ENCODE measurements around the gene FXYD4. TPM values are rescaled to one million over a fixed set of nuclear protein-coding genes. Genes with fewer than 3 reads are reported as not detected.

Gene FXYD4
- total and polyA plus RNA-seq, 2 of the 8 experiments (the other 6 are each of a cell fraction or from before 2014, with no cell fraction given) = not detected

DNA sequence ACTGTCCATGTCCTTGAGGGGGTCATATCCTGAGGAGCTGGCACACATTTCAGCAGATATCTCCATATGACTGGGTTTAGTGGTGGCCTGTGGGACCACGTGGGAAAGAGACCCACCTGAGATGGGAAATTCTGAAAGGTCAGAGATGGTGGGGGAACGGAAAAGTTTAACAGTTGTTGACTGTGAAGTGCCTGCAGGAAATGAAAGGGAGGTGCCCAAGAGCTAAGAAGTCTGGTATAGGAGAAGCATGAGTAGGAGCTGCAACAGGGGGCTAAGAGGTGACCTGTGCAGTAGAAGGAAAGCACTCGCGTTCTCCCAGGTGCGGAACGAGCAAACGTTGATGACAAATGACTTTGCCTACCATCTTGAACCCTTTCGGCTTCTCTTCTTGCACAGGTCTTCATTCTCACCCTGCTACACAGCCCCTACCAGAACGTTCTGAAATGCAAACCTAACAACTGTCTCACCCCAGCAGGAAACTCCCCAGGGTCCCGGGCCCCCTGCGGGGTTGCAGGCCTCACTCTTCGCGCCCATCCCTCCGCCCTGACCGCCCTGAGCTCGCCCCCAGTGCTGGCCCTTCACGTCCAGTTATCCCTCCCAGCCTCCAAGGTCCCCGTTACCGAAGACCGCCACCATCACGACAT, 9.8 kb upstream of the FXYD4 start:
- H3K56ac ChIP-seq (replicated peaks; ENCODE audit: insufficient read length, low read depth, low read length) = no peak overlapping the region
- WGBS, 2 experiments (ENCODE audit: extremely low coverage in 1 of 2, insufficient coverage in 1 of 2, insufficient read length in 1 of 2, insufficient replicate concordance in 2 of 2, low coverage in 1 of 2, low lambda C conversion rate in 2 of 2, missing lambda C conversion rate in 1 of 2) = 29% methylated on average over 21 of the region's 21 CpGs; no CpG with 5 or more reads in 1 of the 2 experiments
- no peak overlapping the region for H4K91ac ChIP-seq (replicated peaks; ENCODE audit: insufficient read length, low read length)
- 0 out of 2 replicates have a peak overlapping the region, but pooled peaks have one; percentile 54 for H2BK15ac ChIP-seq (ENCODE audit: low read length)
- H3K79me1 ChIP-seq (ENCODE audit: low read depth, low read length) = no peaks in the 10 kb centered on the region
- 0 out of 2 replicates have a peak overlapping the region, but pooled peaks have one; percentile 40 for H4K8ac ChIP-seq (ENCODE audit: extremely low read depth, insufficient read depth, low read length)
- no peaks in the 10 kb centered on the region for H3K79me2 ChIP-seq (ENCODE audit: control insufficient read depth in 1 of 2, insufficient read depth in 2 of 2, low read length in 2 of 2)
- H3K4me3 ChIP-seq (ENCODE audit: extremely low read depth in 1 of 4, insufficient read depth in 2 of 4, low read depth in 3 of 4, low read length in 4 of 4) = peak overlapping the region; percentile 49 to 69 (median 62)
- H3K4me2 ChIP-seq (ENCODE audit: insufficient read depth in 1 of 2, low read depth in 2 of 2, low read length in 2 of 2) = peak overlapping the region; percentile 73 to 88
- H2BK20ac ChIP-seq (ENCODE audit: low read length) = no peak overlapping the region
- peaks cover 0 to 7% (median 2%) of the 10 kb centered on the region in 4 experiments; a peak in 4 of 7 replicates for H3K4me1 ChIP-seq (replicated peaks in 1 of 4; ENCODE audit: control insufficient read depth in 3 of 4, insufficient read depth in 4 of 4, low read length in 3 of 4)
- FAIRE-seq (no peak), DNase-seq (ENCODE audit: low read depth in 1 of 2, low spot score in 2 of 2) (no peak)
- ChIA-PET POLR2A (ENCODE audit: partially characterized antibody) (interaction anchor here (1.0 to 1.5 kb wide), 2 partner anchors 32 to 34 kb away, joined by 3 read pairs; no protein-coding TSS in a partner anchor), CTCF (ENCODE audit: partially characterized antibody) (interaction anchor here (0.5 to 2.8 kb wide), 5 partner anchors 14 to 160 kb away, joined by 3 to 6 read pairs (median 4); no protein-coding TSS in a partner anchor)
- H3K27ac ChIP-seq (ENCODE audit: low read depth, low read length) = no peak overlapping the region
- no peaks in the 10 kb centered on the region for H3K9me3 ChIP-seq (ENCODE audit: insufficient read depth in 2 of 2, low read depth in 1 of 2, low read length in 1 of 2)
- peak overlapping the region; percentile 55; the same call in 1 of the 2 replicates for H3K18ac ChIP-seq (ENCODE audit: extremely low read depth, low read length)
- no peaks in the 10 kb centered on the region for H3K36me3 ChIP-seq (ENCODE audit: control insufficient read depth in 2 of 4, insufficient read depth in 4 of 4, low read length in 3 of 4)
- no peaks in the 10 kb centered on the region for H4K20me1 ChIP-seq (replicated peaks in 1 of 2; ENCODE audit: control insufficient read depth in 1 of 2, insufficient read depth in 2 of 2, low read length in 2 of 2)
- no peak overlapping the region for H2BK120ac ChIP-seq (replicated peaks; ENCODE audit: low read depth, low read length)
- peak overlapping the region; percentile 67; the same call in 1 of the 2 replicates for H2AFZ ChIP-seq (ENCODE audit: low read length)
- no peak overlapping the region; a peak in 1 of 7 replicates for H3K9ac ChIP-seq (replicated peaks in 1 of 4; ENCODE audit: extremely low read depth in 1 of 4, low read depth in 3 of 4, low read length in 3 of 4)
- no peak overlapping the region for H2AK5ac ChIP-seq (ENCODE audit: low read depth, low read length)
- H3K14ac ChIP-seq (ENCODE audit: insufficient read length) = no peak overlapping the region
- no peaks in the 10 kb centered on the region; a peak in 2 of 7 replicates for H3K27me3 ChIP-seq (replicated peaks in 1 of 4; ENCODE audit: control insufficient read depth in 3 of 4, extremely low read depth in 1 of 4, insufficient read depth in 3 of 4, low read length in 3 of 4)
- H3K23ac ChIP-seq (ENCODE audit: insufficient read length) = no peak overlapping the region
- peak overlapping the region; percentile 83 for H3K4ac ChIP-seq (replicated peaks; ENCODE audit: insufficient read length, low read depth, low read length)
- peak overlapping the region; percentile 7 for H4K5ac ChIP-seq (ENCODE audit: insufficient read length, low read depth, low read length)
- peaks cover 9% of the 10 kb centered on the region; the same call in 1 of the 2 replicates for H3K23me2 ChIP-seq (ENCODE audit: low read depth, low read length)
- H2BK12ac ChIP-seq (ENCODE audit: low read depth, low read length) = 0 out of 2 replicates have a peak overlapping the region, but pooled peaks have one; percentile 46
- H2BK5ac ChIP-seq (ENCODE audit: low read depth, low read length) = peak overlapping the region; percentile 40; the same call in 1 of the 2 replicates
- TF ChIP-seq MAFK (IDR thresholded peaks at IDR 0.05; ENCODE audit: low read depth, low read length) = no peak
- no peak for TF ChIP-seq POLR2AphosphoS5 (IDR thresholded peaks at IDR 0.05; ENCODE audit: low read depth, low read length)
- TF ChIP-seq BACH1 (IDR thresholded peaks at IDR 0.05; ENCODE audit: low read length) = no peak
- TF ChIP-seq GABPA (IDR thresholded peaks at IDR 0.05; ENCODE audit: borderline replicate concordance, insufficient read depth, low read length) = no peak
- no peak for TF ChIP-seq TEAD4 (IDR thresholded peaks at IDR 0.05; ENCODE audit: low read depth, low read length)
- no peak for TF ChIP-seq KDM5A (IDR thresholded peaks at IDR 0.05; ENCODE audit: low read length)
- no peak for TF ChIP-seq USF2 (IDR thresholded peaks at IDR 0.05; ENCODE audit: low read length)
- TF ChIP-seq CBX5 (IDR thresholded peaks at IDR 0.05; ENCODE audit: low read depth, low read length) = no peak
- TF ChIP-seq PHF8 (conservative IDR thresholded peaks at IDR 0.05; ENCODE audit: low read depth, low read length) = no peak; the same call in 1 of the 2 replicates
- no peak for TF ChIP-seq TCF12 (IDR thresholded peaks at IDR 0.05; ENCODE audit: low read depth, low read length)
- no peak for TF ChIP-seq CHD1 (IDR thresholded peaks at IDR 0.05; ENCODE audit: low read depth, low read length)
- no peak for TF ChIP-seq RXRA (IDR thresholded peaks at IDR 0.05; ENCODE audit: insufficient read depth, low read depth, low read length)

Data from H1 (cell line).